Neural crest cell (in vitro differentiated cells): ENCODE results near the gene HELZ2. TPM values are rescaled to one million over a fixed set of nuclear protein-coding genes. Genes with fewer than 3 reads are reported as not detected.

ENCODE experiments used
- DNase-seq: peaks from one replicate; pipeline ENCODE4 v3.0.0; 2021; ENCODE audit warnings: low read depth, mixed read lengths, low spot score
- H3K27ac Mint-ChIP-seq: one replicate; pipeline ENCODE4 v1.8.0; 2021; ENCODE audit warnings: mild to moderate bottlenecking, mixed read lengths; ENCODE audit not compliant: unreplicated experiment
- H3K27me3 Mint-ChIP-seq: 2 replicates; pipeline ENCODE4 v1.8.0; 2021; ENCODE audit warnings: low read depth, mild to moderate bottlenecking, mixed read lengths
- H3K36me3 Mint-ChIP-seq: 2 replicates; pipeline ENCODE4 v1.8.0; 2021; ENCODE audit warnings: low read depth, mild to moderate bottlenecking, mixed read lengths
- H3K4me1 Mint-ChIP-seq: 2 replicates; pipeline ENCODE4 v1.8.0; 2021; ENCODE audit warnings: mixed read lengths
- H3K4me3 Mint-ChIP-seq: one replicate; pipeline ENCODE4 v1.8.0; 2021; ENCODE audit warnings: mild to moderate bottlenecking, mixed read lengths
- H3K9me3 Mint-ChIP-seq: 2 replicates; pipeline ENCODE4 v1.8.0; 2021; ENCODE audit warnings: mixed read lengths
- total RNA-seq: library from RNA; stranded (reverse); gene quantifications from 2 replicates; pipeline ENCODE4 v1.2.1, GENCODE V29; 2021
- TF ChIP-seq, protein P1 (sequence below): fragments of 200-600 bp; sonication (generic); conservative IDR thresholded peaks from 2 replicates; pipeline ENCODE4 v1.5.0; 2021; ENCODE audit warnings: antibody characterized with exemption, mild to moderate bottlenecking

The HELZ2 gene
- total RNA-seq, 1 donor from 2014 or later = 22.3 TPM

DNA sequence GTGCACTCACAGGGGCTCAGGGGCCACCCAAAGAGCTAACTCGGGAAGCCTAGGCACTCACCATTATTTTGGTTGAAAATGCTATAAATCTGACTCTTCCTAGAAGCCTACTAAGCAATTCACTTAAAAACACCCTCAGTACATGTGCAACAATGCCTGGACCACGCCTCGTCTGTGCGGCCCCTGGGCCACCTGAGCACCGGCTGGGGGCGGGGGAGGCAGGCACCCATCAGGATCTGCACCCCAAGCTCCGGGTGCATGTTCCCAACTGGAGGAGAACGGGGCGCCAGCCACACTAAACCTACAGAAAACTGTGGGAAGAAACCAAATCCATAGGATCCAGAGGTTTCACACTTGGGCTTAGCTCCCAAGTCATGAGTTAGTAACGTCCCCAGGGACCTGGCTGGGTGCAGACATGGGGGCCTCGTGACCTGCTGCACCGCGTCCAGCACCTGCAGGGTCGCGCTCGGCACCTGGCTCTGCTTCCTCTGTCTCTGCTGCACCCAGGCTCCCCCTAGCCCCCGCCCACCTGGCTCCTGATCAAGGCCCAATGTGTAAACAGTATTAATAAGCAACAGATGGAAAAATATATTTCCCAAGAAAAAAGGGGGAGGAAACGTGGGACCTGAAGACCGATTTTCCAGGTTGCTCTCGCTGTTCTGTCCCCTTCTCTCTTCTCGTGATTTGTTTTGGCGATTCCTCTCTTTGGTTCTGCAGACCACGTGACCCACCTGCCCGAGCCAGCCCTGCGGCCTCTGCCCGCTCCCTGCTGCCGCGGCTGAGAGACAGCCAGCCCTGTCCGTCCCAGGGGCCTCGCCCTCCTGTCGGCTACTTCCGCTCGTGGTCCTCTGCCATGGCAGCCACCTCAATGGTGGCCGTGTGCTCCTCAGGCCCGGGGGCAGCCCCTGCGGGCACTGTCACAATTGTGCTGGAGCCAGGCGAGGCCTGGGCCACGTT is 15.5 kb upstream of the HELZ2 start:
- Mint-ChIP-seq H3K27me3 (no peaks in the 10 kb centered on the region), H3K4me3 (no peak overlapping the region), H3K9me3 (no peaks in the 10 kb centered on the region), H3K4me1 (peaks cover 9% of the 10 kb centered on the region), H3K27ac (no peak overlapping the region), H3K36me3 (peaks cover 5% of the 10 kb centered on the region)
- TF ChIP-seq, protein P1, sequence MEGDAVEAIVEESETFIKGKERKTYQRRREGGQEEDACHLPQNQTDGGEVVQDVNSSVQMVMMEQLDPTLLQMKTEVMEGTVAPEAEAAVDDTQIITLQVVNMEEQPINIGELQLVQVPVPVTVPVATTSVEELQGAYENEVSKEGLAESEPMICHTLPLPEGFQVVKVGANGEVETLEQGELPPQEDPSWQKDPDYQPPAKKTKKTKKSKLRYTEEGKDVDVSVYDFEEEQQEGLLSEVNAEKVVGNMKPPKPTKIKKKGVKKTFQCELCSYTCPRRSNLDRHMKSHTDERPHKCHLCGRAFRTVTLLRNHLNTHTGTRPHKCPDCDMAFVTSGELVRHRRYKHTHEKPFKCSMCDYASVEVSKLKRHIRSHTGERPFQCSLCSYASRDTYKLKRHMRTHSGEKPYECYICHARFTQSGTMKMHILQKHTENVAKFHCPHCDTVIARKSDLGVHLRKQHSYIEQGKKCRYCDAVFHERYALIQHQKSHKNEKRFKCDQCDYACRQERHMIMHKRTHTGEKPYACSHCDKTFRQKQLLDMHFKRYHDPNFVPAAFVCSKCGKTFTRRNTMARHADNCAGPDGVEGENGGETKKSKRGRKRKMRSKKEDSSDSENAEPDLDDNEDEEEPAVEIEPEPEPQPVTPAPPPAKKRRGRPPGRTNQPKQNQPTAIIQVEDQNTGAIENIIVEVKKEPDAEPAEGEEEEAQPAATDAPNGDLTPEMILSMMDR = no peak
- no peak for DNase-seq

DNA sequence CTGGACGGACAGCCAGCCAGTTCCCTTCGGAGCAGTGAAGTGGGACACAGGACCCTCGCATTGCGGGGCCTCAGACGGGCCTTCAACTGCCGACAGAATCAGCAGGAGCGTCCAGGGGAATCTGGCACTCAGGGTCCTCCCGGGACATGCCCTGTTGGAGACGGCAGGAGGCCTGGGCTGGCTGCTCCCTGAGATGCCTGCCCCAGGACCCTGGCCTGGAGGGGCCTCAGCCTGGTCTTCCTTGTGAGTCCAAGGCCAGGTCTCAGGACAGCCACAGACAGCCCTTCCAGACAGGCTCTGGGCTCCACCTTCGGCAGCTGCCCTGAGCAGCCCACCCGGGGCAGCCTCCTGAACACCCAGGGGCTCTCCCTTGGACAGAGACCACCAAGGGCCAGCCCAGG is 14.6 kb upstream of the HELZ2 start:
- Mint-ChIP-seq H3K27ac (no peak overlapping the region), H3K9me3 (no peaks in the 10 kb centered on the region), H3K27me3 (no peaks in the 10 kb centered on the region), H3K4me3 (no peak overlapping the region), H3K4me1 (peaks cover 9% of the 10 kb centered on the region), H3K36me3 (peaks cover 5% of the 10 kb centered on the region)
- TF ChIP-seq, protein P1 = no peak
- DNase-seq = no peak

- no peak overlapping the region for H3K4me3 Mint-ChIP-seq
- peaks cover 12% of the 10 kb centered on the region for H3K4me1 Mint-ChIP-seq
- H3K27ac Mint-ChIP-seq = no peak overlapping the region
- H3K36me3 Mint-ChIP-seq = peaks cover 5% of the 10 kb centered on the region
- no peak for DNase-seq
- H3K27me3 Mint-ChIP-seq = no peaks in the 10 kb centered on the region
- TF ChIP-seq, protein P1 = no peak
- no peaks in the 10 kb centered on the region for H3K9me3 Mint-ChIP-seq
These were observed 13.9 kb upstream of the HELZ2 start for GRCh38 chr20:63587776-63588591.

- Mint-ChIP-seq H3K27me3 (no peaks in the 10 kb centered on the region), H3K36me3 (peaks cover 5% of the 10 kb centered on the region), H3K4me3 (no peak overlapping the region), H3K4me1 (peaks cover 17% of the 10 kb centered on the region), H3K9me3 (no peaks in the 10 kb centered on the region), H3K27ac (no peak overlapping the region)
- TF ChIP-seq, protein P1 = no peak
- no peak for DNase-seq
These were observed 13.2 kb upstream of the HELZ2 start for GRCh38 chr20:63587256-63587655.

- Mint-ChIP-seq H3K4me3 (no peak overlapping the region), H3K36me3 (peaks cover 5% of the 10 kb centered on the region), H3K9me3 (no peaks in the 10 kb centered on the region), H3K4me1 (peaks cover 17% of the 10 kb centered on the region), H3K27me3 (no peaks in the 10 kb centered on the region), H3K27ac (no peak overlapping the region)
- TF ChIP-seq, protein P1 = no peak
- no peak for DNase-seq
These were observed 12.8 kb upstream of the HELZ2 start for GRCh38 chr20:63586797-63587196.
